ENCODE measurements around the gene LEUTX.
"Not testable (repeated sequence)": the region's sequence is repeated elsewhere in the genome, so short reads cannot be mapped to it uniquely, and the experiment has no call there.

Gene LEUTX

DNA sequence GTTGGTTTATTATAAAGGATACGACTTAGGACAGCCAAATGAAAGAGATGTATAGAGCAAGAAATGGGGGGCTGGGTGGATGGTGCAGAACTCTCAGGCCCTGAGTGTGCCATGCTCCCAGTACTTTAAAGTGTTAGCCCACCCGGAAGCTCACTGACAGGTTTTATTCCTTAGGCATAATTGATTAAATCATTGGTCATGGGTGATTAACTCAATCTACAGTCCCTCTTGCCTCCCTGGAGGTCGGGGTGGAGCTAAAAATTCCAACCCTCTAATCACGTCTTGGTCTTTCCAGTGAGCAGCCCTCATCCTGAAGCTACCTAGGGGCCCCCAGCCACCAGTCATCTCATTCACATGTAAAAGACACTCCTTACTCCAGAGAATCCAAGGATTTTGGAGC is 9.9 kb upstream of the LEUTX start:
- no peak overlapping the region for H3K27ac ChIP-seq

DNA sequence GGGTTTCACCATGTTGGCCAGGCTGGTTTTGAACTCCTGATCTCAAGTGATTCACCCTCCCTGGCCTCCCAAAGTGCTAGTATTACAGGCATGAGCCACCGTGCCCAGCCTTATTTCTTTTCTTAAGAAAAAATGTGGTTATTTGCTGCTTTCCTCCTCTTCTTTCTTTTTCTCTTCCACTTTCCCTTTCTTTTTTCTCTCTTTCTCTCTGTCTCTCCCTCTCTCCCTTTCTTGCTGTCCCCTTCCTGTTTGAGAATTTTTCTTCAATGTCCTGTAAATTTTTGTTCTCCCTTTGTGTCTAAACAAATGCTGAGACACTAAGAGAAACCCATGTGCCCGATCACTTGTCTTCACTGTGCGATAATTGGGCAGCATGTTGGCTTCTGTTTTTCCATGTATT is 2.2 kb downstream of the LEUTX start:
- no peaks in the 10 kb centered on the region for H3K4me1 ChIP-seq
- H3K4me2 ChIP-seq: no peak overlapping the region
- no peaks in the 10 kb centered on the region for H3K36me3 ChIP-seq
- H3K27ac ChIP-seq: no peak overlapping the region
- no peaks in the 10 kb centered on the region for H4K20me1 ChIP-seq
- H3K9ac ChIP-seq: no peak overlapping the region
- TF ChIP-seq Cebpa-rat (IDR thresholded peaks at IDR 0.05): no peak
- no peak overlapping the region for H3K4me3 ChIP-seq
- no peaks in the 10 kb centered on the region for H3K27me3 ChIP-seq
- H3K9me3 ChIP-seq: no peaks in the 10 kb centered on the region

More for the DNA sequence above, 9.9 kb upstream of the LEUTX start:
- H3K36me3 ChIP-seq: no peaks in the 10 kb centered on the region
- H3K4me3 ChIP-seq: no peak overlapping the region
- no peak overlapping the region for H3K4me2 ChIP-seq
- H3K9me3 ChIP-seq: peaks cover 4% of the 10 kb centered on the region; the same call in 1 of the 2 replicates
- H3K4me1 ChIP-seq: no peaks in the 10 kb centered on the region
- no peak overlapping the region for H3K9ac ChIP-seq
- H4K20me1 ChIP-seq: no peaks in the 10 kb centered on the region
- TF ChIP-seq Cebpa-rat (IDR thresholded peaks at IDR 0.05): no peak
- no peaks in the 10 kb centered on the region for H3K27me3 ChIP-seq

GRCh38 chr19:39788244-39788643 is 9.6 kb downstream of the LEUTX start:
- no peaks in the 10 kb centered on the region for H3K4me1 ChIP-seq
- no peaks in the 10 kb centered on the region for H3K27me3 ChIP-seq
- no peak overlapping the region for H3K4me3 ChIP-seq
- no peak overlapping the region for H3K27ac ChIP-seq
- TF ChIP-seq Cebpa-rat (IDR thresholded peaks at IDR 0.05): no peak
- no peaks in the 10 kb centered on the region for H3K36me3 ChIP-seq
- peaks cover 22% of the 10 kb centered on the region for H3K9me3 ChIP-seq
- no peak overlapping the region for H3K4me2 ChIP-seq
- no peaks in the 10 kb centered on the region for H4K20me1 ChIP-seq
- no peak overlapping the region for H3K9ac ChIP-seq

GRCh38 chr19:39792999-39793546 is 14.4 kb downstream of the LEUTX start:
- Histone ChIP-seq H3K27ac (no peak overlapping the region), H3K4me1 (peaks cover 8% of the 10 kb centered on the region), H3K36me3 (no peaks in the 10 kb centered on the region), H4K20me1 (no peaks in the 10 kb centered on the region), H3K27me3 (no peaks in the 10 kb centered on the region), H3K4me3 (peak overlapping the region; percentile 63), H3K4me2 (peak overlapping the region; percentile 69), H3K9me3 (peaks cover 12% of the 10 kb centered on the region), H3K9ac (no peak overlapping the region)
- TF ChIP-seq Cebpa-rat (IDR thresholded peaks at IDR 0.05): no peak

- H4K20me1 ChIP-seq: no peaks in the 10 kb centered on the region
- H3K27me3 ChIP-seq: no peaks in the 10 kb centered on the region
- no peaks in the 10 kb centered on the region for H3K36me3 ChIP-seq
- H3K27ac ChIP-seq: no peak overlapping the region
- no peak overlapping the region for H3K4me3 ChIP-seq
- no peak for TF ChIP-seq Cebpa-rat (IDR thresholded peaks at IDR 0.05)
- H3K4me1 ChIP-seq: peaks cover 8% of the 10 kb centered on the region
- H3K9me3 ChIP-seq: no peaks in the 10 kb centered on the region
- H3K4me2 ChIP-seq: peak overlapping the region; percentile 28
- H3K9ac ChIP-seq: 0 out of 2 replicates have a peak overlapping the region, but pooled peaks have one; percentile 19
Observed at GRCh38 chr19:39795001-39795400, 16.3 kb downstream of the LEUTX start.

DNA sequence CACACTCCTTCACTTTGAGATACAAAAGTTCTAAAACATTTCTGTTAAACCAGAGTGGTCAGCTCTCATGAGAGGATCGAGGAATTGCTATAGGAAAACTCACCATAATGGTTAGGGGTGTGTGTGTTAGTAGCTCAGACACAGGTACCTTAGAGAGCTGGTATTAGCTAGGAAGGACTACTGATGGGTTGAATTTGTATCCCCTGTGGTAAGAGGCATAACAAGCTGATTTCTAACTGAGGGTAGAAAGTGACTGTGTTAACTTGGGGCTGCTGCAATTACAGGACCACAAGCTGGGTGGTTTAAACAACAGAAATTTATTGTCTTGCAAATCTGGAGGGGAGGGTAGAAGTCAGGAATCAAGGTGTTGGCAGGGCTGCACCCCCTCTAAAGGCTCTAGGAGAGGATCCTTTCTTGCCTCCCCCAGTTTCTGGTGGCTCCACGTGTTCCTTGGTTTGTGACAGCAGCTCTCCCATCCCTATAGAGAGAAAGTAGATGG is 17.4 kb downstream of the LEUTX start:
- no peaks in the 10 kb centered on the region for H3K27me3 ChIP-seq
- H3K4me2 ChIP-seq: no peak overlapping the region
- no peaks in the 10 kb centered on the region for H4K20me1 ChIP-seq
- no peaks in the 10 kb centered on the region for H3K36me3 ChIP-seq
- H3K9me3 ChIP-seq: no peaks in the 10 kb centered on the region
- no peak overlapping the region for H3K9ac ChIP-seq
- TF ChIP-seq Cebpa-rat (IDR thresholded peaks at IDR 0.05): no peak
- no peak overlapping the region for H3K27ac ChIP-seq
- H3K4me1 ChIP-seq: peaks cover 8% of the 10 kb centered on the region
- no peak overlapping the region for H3K4me3 ChIP-seq

DNA sequence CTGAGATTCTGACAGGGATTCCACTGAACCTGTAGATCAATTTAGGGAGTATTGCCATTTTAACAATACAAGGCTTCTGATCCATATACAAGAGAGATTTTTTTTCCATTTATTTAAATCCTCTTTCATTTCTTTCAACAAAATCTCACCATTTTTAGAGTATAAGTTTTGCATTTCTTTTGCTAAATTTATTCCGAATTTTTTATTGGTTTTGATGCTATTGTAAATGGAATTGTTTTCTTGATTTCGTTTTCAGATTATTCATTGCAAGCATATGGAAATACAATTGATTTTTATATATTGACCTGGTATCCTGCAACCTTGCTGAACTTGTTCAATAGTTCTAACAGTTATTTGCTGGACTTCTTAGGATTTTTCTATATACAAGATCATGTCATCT is 18.4 kb downstream of the LEUTX start:
- no peaks in the 10 kb centered on the region for H4K20me1 ChIP-seq
- peaks cover 8% of the 10 kb centered on the region for H3K4me1 ChIP-seq
- TF ChIP-seq Cebpa-rat (IDR thresholded peaks at IDR 0.05): no peak
- no peak overlapping the region for H3K9ac ChIP-seq
- H3K4me2 ChIP-seq: no peak overlapping the region
- no peaks in the 10 kb centered on the region for H3K9me3 ChIP-seq
- no peak overlapping the region for H3K27ac ChIP-seq
- no peak overlapping the region for H3K4me3 ChIP-seq
- no peaks in the 10 kb centered on the region for H3K36me3 ChIP-seq
- no peaks in the 10 kb centered on the region for H3K27me3 ChIP-seq

GRCh38 chr19:39802958-39803357 is 24.3 kb downstream of the LEUTX start:
- H3K27ac ChIP-seq: no peak overlapping the region
- H3K4me2 ChIP-seq: no peak overlapping the region
- H3K4me3 ChIP-seq: no peak overlapping the region
- no peaks in the 10 kb centered on the region for H4K20me1 ChIP-seq
- no peak for TF ChIP-seq Cebpa-rat (IDR thresholded peaks at IDR 0.05)
- no peaks in the 10 kb centered on the region for H3K9me3 ChIP-seq
- no peaks in the 10 kb centered on the region for H3K4me1 ChIP-seq
- H3K36me3 ChIP-seq: no peaks in the 10 kb centered on the region
- H3K9ac ChIP-seq: no peak overlapping the region
- H3K27me3 ChIP-seq: no peaks in the 10 kb centered on the region

DNA sequence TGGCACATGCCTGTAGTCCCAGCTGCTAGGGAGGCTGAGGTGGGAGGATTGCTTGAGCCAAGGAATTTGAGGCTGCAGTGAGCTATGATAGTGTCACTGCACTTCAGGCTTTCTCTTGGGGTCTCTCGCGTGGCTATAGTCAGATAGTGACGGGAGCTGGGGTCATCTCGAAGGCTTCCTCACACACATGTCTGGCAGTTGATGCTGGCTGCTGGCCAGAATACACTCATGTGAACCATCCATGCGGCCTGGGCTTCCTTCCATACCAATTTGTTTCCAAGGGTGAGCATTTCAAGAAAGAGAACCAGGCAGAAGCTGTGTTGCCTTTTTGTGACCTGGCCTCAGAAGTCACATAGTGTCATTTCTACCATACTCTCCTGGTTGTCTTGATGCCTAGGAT is 26.4 kb downstream of the LEUTX start:
- H3K36me3 ChIP-seq: no peaks in the 10 kb centered on the region
- no peak overlapping the region for H3K4me2 ChIP-seq
- H3K4me1 ChIP-seq: no peaks in the 10 kb centered on the region
- H3K9ac ChIP-seq: no peak overlapping the region
- no peak overlapping the region for H3K27ac ChIP-seq
- no peaks in the 10 kb centered on the region for H4K20me1 ChIP-seq
- H3K4me3 ChIP-seq: no peak overlapping the region
- no peak for TF ChIP-seq Cebpa-rat (IDR thresholded peaks at IDR 0.05)
- H3K27me3 ChIP-seq: no peaks in the 10 kb centered on the region
- H3K9me3 ChIP-seq: peaks cover 5% of the 10 kb centered on the region; the same call in 1 of the 2 replicates

DNA sequence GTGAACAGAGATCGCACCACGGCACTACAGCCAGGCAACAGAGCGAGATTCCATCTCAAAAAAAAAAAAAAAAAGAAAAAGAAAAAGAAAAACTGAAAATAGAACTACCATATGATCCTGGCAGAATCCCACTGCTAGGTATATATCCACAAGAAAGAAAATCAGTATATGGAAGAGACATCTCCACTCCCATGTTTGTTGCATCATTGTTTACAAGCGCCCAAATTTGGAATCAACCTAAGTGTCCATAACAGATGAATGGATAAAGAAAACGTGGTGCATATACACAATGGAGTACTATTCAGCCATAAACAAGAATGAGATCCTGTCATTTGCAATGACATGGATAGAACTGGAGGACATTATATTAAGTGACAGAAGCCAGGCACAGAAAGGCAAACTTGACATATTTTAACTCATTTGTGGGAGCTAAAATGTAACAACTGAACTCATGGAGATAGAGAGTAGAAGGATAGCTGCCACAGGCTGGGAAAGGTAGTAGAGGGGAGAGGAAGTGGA is 29.3 kb downstream of the LEUTX start:
- Histone ChIP-seq H3K4me2 (no peak overlapping the region), H3K9ac (no peak overlapping the region), H3K4me1 (no peaks in the 10 kb centered on the region), H4K20me1 (no peaks in the 10 kb centered on the region), H3K4me3 (no peak overlapping the region), H3K27me3 (no peaks in the 10 kb centered on the region), H3K9me3 (peaks cover 5% of the 10 kb centered on the region; the same call in 1 of the 2 replicates), H3K27ac (no peak overlapping the region), H3K36me3 (no peaks in the 10 kb centered on the region)
- TF ChIP-seq Cebpa-rat (IDR thresholded peaks at IDR 0.05): no peak

DNA sequence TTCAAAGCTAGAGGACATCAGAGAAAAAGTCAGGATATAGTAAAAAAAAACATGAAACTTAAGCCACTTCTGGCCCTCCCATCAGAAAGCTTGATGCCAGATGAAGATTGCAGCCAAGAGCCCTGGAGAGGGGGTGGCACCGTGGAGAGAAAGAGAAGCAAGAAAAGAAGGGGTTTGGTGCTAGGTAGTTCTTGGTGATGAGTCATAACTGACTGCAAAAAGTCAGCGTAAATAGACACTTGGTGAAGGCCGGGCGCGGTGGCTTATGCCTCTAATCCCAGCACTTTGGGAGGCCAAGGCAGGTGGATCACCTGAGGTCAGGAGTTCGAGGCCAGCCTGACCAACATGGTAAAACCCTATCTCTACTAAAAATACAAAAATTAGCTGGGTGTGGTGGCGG is 30.0 kb downstream of the LEUTX start:
- H3K4me2 ChIP-seq, H3K9me3 ChIP-seq, H3K27me3 ChIP-seq, H3K36me3 ChIP-seq, H4K20me1 ChIP-seq, H3K4me3 ChIP-seq, H3K9ac ChIP-seq, H3K27ac ChIP-seq, H3K4me1 ChIP-seq: not testable (repeated sequence)

All from BLaER1 (cell line).